Retina (tissue), 1 donor: Measurements from ENCODE around the gene FAM13A.
"Not testable (repeated sequence)": the region's sequence is repeated elsewhere in the genome, so short reads cannot be mapped to it uniquely, and the experiment has no call there.

Source experiments
- DNase-seq: peaks from one replicate; pipeline ENCODE4 v3.0.0-alpha.2; 2016

FAM13A gene

DNA sequence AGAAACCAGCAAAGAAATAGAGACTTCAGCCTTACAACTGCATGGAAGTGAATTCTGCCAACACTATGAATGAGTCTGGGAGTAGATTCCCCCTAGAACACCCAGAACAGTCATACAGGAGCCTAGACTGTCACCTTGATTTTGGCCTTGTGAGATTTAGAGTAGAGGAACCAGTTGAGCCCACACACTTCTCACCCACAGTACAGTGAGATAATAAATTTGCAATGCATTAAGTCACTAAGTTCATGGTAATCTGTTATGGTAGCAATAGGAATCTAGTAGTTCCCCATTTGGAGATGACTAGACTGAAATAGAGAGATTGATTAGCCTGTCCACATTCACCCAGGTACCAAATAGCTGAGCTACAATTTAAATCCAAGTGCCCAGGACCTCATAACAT is 59.0 kb downstream of the FAM13A start:
- no peak for DNase-seq

DNA sequence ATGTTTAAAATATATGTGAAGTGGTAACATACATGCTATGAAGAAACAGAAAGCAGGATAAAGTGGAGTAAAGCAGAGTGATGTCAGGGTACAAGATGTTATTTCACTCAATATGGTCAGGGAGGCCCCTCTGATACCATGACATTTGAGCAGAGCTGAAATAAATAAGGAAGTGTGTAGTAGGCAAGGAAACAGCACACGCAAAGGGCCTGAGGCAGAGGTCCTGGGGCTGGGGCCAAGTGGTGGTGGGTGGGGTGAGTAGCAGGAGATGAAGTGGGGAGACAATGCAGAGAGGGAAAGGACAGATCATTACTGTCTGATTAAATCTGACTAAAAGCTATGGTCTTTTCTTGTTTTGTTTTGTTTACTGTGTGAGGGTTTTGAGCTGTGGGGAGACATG is 61.1 kb downstream of the FAM13A start:
- DNase-seq, result no peak

DNA sequence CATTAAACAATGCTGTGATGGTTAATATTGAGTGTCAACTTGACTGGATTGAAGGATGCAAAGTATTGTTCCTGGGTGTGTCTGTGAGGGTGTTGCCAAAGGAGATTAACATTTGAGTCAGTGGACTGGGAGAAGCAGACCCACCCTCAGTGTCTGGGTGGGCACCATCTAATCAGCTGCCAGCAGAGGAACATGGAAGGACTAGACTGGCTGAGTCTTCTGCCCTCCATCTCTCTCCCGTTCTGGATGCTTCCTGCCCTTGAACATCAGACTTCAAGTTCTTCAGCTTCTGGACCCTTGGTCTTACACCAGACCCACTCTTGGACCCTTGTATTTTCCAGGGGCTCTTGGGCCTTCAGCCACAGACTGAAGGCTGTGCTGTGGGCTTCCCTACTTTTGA is 61.7 kb downstream of the FAM13A start:
- DNase-seq, result not testable (repeated sequence)

DNA sequence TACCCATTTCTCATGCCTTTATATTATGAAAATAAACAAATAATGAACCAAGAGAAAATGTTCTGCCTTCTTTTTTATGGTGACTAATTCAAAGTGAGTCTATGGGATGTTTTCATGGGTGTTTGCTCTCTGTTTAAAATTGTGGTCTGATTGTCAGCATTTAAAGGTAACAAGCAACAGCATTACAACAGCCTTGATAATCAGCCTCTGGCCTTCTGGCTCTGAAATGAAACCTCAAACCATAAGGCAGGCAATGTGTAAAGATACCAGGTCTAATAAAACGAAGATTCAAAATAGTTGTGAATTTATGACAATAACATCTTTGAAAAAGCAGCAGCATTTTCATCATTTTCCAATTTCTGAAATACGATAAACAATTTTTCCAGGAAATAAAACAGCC is 63.7 kb downstream of the FAM13A start:
- no peak for DNase-seq

DNA sequence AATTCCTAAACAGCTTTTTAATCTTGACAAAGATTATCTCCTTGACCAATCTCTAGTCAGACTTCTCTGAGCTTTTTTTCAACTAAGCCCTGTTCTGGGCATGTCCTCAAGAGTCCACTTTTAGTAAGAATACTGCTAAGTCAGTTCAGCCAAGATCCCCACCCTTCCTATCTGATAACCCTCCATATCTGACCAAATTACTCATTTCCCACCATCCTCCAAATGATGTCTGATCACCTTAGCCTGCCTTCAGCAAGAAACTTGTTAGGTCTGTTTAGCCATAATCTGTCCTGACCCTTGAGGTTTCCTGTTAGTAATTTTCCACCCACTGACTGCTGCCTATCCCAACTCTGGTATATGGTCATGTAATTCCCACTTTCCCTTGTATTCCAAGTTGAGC is 65.2 kb downstream of the FAM13A start:
- DNase-seq, result no peak

DNA sequence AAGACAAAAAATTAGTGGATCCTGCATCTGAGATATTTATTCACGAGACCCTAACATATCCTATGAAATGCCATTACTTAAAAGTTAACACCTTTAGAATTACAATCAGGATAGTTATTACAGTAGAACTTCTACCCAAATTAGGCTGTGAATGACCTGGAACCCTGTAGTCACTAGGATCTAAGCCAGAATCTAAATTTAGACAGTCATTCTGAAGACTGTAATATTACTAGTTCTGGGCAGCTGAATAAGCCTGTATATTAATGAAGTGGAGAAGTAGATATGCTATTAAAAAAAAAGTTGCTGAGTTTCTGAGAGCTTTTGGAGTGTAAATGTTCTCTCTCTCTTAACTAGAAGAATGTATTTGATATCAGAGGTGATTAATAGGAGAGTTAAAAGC is 67.0 kb downstream of the FAM13A start:
- no peak for DNase-seq

DNA sequence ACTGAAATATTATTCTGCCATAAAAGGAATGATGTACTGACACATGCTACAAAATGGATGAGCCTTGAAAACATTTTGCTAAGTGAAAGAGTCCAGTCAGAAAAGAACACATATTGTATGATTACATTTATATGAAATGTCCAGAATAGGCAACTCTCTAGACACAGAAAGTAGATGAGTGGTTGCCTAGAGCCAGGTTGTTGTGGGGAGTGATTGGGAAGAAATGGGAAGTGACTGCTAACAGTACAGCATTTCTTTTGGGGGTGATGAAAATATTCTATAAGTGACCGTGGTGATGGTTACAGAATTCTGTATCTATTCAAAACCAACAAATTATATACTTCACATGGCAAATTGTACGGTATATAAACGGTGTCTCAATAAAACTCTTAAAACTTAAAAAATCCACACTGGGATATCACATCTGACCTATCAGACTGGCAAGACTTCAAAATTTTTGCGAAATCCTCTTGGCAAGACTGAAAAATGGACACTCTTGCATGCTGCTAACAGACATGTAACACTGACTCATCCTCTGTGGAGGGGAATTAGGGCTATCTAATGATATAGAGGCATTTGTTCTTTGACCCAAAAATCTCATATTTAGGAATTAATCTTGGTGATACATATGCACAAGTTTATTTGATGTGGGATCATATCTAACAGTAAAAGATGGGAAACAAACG is 71.8 kb downstream of the FAM13A start:
- DNase-seq, result no peak

DNA sequence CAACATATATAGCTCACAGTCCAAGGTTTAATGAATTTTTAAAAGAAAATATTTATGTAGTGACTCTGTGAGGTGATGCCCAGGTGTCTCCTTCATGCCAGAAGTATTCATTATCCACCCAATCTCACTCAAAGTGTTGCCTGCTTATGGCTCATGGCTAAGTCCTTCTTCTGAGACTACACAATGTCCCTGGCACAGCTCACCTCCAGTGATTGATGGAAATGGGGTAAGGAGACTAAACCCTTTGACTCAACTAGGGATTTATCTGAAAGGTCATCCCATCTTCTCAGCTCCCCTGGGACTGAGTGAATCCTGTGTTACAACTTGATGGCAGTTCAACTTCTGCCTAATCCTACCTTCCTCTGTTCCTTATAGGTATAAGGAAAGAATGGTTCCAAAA is 74.2 kb downstream of the FAM13A start:
- no peak for DNase-seq

DNA sequence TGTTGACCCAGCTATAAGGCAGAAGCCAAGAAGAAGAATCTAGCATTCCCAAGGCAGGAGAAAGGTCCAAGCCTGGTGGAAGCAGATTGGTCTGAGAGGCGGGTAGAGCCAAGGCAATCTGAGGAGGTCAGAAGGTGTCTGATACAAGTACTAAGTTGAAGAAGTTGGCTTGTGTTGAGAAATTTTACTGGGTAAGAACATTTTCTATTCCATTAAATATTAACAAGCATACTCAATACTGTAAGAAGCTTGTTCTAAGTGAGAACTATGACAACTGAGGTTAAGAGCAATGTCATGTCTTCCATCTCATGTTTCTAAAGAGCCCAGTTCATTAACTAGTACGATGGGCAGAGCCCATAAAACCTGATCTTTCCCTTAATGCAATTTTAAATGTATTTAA is 75.0 kb downstream of the FAM13A start:
- DNase-seq, result no peak

DNA sequence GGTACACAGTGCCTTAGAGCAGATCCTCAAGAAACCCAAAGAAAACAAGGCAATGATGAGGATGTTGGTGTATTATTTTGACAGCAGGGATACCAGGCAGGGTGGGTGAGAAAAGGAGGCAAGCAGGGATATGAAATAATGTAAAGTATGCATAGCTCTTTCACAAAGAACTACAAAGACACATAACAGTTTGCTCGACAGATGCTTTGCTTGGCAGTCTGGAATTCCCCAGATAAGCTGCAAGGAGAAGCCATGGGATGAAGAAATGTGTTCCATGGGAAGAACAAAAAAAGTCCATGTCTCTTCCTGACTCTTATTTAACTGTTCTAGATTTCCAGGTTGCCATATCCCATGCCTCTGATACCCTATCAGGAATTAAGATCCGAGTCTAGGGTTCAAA is 75.4 kb downstream of the FAM13A start:
- no peak for DNase-seq

DNA sequence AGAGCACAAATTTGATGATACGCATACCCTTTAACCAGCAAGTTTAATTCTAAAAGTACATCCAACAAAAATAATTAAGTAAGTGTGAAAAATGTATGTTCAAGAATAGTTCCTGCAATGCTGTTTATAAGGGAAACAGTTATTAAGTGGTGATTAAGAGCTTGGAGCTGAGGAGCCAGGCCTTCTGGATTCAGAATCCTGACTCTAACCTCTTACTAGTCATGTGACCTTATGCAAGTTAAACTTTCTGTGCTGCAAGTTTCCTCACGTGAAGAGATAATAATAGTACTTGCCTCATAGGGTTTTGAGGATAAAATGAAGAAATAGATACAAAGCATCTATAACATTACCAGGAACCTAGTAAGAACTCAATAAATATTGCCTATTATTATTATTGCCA is 77.7 kb downstream of the FAM13A start:
- DNase-seq, result no peak

DNA sequence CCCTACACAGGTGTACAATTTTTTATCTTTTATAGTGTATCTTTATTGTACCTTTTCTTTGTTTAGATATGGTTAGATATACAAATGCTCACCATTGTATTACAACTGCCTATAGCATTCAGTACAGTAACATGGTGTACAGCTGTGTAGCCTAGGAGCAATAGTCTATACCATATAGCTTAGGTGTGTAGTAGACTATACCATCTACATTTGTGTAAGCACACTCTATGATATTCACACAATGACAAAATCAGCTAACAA is 80.3 kb downstream of the FAM13A start:
- no peak for DNase-seq

DNA sequence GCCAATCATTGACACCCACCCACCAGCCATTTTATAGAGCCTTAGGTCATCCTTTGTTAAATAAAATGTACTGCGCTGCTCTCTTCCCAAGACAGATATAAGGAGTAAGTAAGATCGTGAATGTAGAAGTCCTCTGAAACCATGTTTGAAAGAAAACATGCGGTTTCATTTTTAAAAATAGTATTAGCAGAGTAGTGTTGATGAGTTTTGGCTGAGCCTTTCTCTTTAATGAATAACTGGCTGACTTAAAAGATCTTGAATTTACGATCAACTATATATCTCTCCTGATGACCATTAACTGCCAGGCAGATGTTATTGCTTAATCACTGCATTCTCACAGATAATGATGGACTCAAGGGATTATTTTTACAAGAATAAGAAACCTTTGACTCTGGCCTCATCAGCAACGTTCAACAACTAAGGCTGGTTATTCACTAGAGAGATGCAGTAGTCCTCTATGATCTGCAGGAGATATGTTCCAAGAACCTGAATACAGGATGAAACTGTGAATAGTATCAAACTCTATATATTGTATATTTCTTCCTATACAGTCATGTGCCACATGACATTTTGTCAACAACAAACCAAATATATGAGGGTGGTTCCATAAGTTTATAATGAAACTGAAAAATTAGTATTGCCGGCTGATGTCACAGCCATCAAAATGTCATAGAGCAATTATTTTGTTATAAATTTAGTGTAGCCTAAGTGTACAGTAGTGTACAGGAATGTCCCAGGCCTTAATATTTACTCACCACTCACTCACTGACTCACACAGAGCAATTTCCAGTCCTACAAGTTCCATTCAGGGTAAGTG is 80.8 kb downstream of the FAM13A start:
- DNase-seq, result no peak

DNA sequence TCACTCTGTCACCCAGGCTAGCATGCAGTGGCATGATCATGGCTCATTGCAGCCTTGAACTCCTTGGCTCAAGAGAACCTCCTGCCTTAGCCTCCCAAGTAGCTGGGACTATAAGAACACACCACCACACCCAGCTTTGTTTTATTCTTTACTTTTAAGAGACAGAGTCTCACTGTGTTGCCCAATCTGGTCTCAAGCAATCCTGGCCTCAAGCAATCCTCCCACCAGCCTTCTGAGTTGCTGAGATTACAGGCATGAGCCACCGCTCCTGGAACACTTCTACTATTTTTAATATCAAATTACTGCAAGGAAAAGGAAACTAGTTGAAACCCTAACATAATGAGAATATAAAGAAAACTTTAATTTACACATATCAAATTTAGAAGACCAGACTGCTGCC is 85.4 kb downstream of the FAM13A start:
- DNase-seq, result no peak

DNA sequence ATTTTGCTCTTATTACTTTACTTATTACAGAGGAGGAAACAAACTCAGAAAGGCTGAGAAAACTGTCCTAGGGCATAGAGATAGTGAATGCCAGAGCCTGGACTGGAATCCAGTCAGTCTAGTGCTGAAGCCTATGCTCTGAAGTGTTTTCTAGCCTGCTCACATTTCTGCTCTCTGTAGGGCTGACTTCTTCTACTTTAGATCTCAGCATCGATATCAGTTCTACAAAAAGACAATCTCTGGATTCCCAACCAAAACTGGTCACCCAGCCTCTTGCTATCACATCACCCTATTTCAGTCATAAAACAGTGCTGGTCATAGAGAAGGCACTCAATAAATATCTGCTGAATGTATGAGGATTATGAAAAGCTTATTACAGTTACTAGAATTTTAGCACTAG is 87.2 kb downstream of the FAM13A start:
- no peak for DNase-seq

DNA sequence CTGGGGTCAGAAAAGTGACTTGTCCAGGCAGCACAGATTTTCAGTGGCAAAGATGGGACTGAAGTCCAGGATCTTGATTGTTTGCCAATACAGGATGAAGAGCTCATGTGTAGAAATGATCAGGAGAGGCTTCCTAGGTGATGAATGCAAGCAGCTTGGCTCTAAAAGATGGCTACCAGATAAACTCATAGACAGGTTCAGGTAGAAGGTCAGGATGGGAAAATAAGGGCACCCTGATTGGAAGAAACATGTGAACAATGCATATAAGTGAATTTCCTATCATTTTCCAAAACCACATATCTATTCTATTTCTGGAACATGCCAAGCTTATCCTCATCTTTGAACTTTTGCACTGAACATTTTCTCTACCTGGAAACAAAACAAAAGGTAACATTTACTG is 87.7 kb downstream of the FAM13A start:
- DNase-seq, result no peak

DNA sequence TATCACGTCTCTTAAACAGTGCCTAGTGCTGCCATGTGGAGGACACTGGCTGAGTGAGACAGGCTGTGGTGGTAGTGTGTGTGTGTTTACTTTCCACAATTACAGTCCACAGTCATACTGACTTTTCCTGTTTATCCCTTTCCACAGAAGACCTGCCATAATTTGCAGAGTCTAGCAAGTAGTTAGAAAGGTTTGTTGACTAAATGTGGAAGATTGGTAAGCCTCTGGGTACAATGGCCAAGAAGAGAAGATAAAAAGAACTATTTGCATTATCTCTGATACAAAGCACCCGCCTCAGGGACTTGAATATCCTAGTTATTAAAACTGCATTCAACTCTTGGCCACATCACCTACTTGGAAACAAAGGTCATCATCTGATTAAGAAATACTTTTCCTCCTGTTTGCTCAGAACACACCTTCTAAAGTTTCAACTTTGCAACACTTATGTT is 89.1 kb downstream of the FAM13A start:
- DNase-seq, result no peak

DNA sequence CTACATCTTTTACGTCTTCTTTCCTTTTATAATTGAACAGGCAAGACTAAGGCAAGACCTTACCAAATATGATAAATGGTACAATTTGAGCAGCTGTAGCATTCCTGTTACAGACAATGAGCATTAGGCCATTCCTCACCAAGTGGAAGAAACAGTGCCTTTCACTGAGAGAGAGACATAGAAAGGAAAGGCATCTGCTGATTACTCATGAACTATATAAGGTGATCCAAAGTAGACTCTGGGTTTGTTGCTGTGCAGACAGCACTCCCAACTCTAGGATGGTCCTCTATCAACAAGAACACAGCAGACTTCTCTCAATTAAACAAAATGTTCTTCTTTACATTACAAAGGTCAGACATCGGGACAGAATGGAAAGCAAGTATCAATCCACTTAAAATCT is 91.9 kb downstream of the FAM13A start:
- DNase-seq, result no peak

DNA sequence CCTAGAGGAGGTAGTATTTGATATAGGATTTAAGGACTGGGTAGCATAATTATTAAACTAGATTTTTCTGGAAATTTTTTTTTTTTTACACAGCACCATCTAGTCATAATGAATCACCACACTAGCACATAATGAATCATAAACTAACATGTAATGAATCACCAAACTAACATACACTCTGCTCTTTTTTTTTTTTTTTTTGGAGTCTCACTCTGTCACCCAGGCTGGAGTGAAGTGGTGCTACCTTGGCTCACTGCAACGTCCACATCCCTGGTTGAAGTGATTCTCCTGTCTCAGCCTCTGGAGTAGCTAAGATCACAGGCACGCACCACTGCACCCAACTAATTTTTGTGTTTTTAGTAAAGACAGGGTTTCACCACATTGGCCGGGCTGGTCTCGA is 92.5 kb downstream of the FAM13A start:
- no peak for DNase-seq

DNA sequence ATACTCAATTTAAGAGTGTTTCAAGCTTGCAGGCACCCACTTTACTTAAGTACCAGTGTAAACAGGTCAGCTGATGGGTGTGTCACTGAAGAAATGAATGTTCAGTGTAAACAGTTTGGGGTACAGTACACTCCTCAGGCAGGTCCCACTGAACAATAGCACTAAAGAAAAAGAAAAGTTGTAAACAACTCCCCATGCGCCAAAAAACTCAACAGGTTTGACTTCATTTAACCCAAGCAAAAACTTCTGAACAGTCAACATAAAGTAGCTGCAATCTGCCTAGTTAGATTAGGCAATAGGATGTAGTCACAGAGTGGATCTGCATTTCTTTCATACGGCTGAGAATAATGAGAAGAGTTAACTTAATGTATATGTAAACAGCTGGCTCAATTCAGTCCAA is 93.2 kb downstream of the FAM13A start:
- DNase-seq, result no peak

DNA sequence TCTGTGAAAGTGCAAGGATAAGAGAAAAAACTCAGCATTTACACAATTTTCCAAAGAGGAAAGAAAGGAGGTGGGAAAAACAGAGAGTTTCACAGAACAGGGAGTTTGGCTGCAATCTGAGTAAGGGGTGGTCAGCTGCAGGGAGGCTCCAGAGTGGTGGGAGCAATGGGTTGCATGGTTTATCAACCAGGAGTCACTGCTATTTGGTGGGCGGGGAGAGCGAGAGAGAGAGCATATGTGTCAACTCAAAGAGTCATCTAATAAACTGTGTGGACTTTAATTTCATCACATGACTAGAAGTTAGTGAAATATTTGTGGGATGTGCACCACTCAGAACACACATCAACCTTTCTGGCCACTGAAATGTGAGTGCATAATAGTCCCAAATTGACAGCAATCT is 94.6 kb downstream of the FAM13A start:
- no peak for DNase-seq

DNA sequence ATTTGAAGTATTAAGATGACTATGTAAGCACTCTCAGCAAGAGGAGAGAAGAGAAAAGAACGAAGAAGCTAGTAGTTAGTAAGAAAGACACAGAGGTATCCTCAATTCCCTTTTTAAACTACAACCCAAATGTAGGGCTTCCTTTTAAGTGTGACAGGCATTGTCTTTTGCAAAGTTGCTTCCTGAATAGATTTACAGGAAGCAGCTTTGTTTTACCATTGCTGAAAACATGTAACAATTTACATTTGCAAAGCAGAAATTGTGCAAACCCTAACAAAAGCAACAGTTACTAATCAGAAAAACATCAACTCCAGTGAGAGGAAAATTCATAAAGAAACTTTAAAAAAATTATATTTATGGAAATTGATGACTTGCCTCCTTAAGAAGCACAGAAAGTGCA is 96.4 kb downstream of the FAM13A start:
- DNase-seq, result no peak

DNA sequence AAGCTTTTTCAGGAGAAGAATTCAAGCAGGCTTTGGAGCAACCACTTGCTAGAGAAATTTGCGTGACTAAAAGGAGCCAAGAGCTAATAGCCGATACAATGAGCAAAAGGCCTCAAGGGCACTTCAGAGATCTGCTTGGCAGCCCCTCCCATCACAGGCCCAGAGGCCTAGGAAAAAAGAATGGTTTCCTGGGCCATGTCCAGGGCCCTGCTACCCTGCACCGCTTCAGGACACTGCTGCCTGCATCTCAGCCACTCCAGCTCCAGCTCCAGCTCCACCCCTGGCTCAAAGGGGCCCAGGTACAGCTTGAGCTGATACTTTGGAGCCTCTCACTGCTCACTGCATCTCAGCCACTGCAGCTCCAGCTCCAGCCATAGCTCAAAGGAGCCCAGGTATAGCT is 98.9 kb downstream of the FAM13A start:
- no peak for DNase-seq

DNA sequence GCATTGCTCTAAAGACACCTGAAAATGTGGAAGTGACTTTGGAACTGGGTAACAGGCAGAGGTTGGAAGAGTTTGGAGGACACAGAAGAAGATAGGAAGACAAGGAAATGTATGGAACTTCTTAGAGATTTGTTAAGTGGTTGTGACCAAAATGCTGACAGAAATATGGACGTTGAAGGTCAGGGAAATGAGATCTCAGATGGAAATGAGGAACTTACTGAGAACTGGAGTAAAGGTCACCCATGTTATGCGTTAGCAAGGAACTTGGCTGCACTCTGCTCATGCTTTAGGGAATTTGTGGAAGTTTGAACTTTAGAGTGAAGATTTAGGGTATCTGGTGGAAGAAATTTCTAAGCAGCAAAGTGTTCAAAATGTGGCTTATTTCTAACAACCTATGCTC is 99.4 kb downstream of the FAM13A start:
- no peak for DNase-seq
